Vagina (tissue), 2 donors: ENCODE results near the gene RAB28.

Source experiments
- CTCF ChIP-seq, 3 experiments: fragments of 450-650 bp in 2 of 3; fragments of 200-600 bp in 1 of 3; sonication (generic) in 1 of 3; IDR thresholded peaks; one replicate each; pipeline ENCODE4 v1.5.1; 2017 to 2019; ENCODE audit warnings: antibody characterized with exemption in 3 of 3, mild to moderate bottlenecking in 2 of 3, moderate library complexity in 2 of 3
- POLR2A ChIP-seq, 2 donors: fragments of 450-650 bp; IDR thresholded peaks; one replicate each; pipeline ENCODE4 v1.6.1; 2017; ENCODE audit warnings: antibody characterized with exemption in 2 of 2, mild to moderate bottlenecking in 2 of 2, moderate library complexity in 2 of 2

DNA sequence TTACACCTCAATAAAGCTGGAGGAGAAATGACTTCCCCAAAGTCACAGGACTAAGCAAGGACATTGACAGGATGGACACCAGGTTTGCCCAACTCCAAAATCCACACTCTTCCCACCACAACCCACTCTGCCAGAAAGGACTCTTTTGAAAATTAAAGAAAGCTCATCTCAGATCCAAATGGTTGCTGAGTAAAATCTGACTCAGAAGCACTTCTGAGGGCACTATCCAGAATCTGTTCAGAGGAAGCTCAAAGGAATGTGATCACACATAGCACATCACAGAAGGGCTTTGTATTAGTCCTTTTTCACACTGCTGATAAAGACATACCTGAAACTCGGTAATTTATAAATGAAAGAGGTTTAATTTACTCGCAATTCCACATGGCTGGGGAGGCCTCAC, 155.5 kb downstream of the RAB28 start:
- TF ChIP-seq CTCF (IDR thresholded peaks at IDR 0.05), result no peak
- TF ChIP-seq POLR2A (IDR thresholded peaks at IDR 0.05), result no peak
